Liver (tissue), 9 donors: ENCODE measurements around the gene C1QTNF3. TPM values are rescaled to one million over a fixed set of nuclear protein-coding genes. Genes with fewer than 3 reads are reported as not detected.

ENCODE experiments used
- DNase-seq: peaks from one replicate; pipeline ENCODE4 v3.0.0-alpha.2; 2017; ENCODE audit warnings: low spot score
- H3K27ac ChIP-seq, 2 donors: one replicate each; pipeline ENCODE4 v1.7.0; 2013; ENCODE audit warnings: inconsistent platforms in 2 of 2, low read length in 2 of 2, control low read depth in 1 of 2, low read depth in 1 of 2, mild to moderate bottlenecking in 1 of 2
- H3K27me3 ChIP-seq, 4 donors: one replicate each; pipeline versions ENCODE4 v1.6.1 to v1.7.0; 2013; ENCODE audit warnings: low read length in 3 of 4, inconsistent platforms in 1 of 4, mild to moderate bottlenecking in 1 of 4, moderate library complexity in 1 of 4; ENCODE audit not compliant: control insufficient read depth in 4 of 4, insufficient read depth in 4 of 4
- H3K36me3 ChIP-seq, 4 donors: one replicate each; pipeline versions ENCODE4 v1.6.1 to v1.7.0; 2013; ENCODE audit warnings: low read length in 3 of 4, mild to moderate bottlenecking in 3 of 4, low read depth in 1 of 4, moderate library complexity in 1 of 4; ENCODE audit not compliant: control insufficient read depth in 4 of 4, insufficient read depth in 3 of 4
- H3K4me1 ChIP-seq, 4 donors: one replicate each; pipeline versions ENCODE4 v1.6.1 to v1.7.0; 2013; ENCODE audit warnings: low read length in 3 of 4, mild to moderate bottlenecking in 3 of 4, moderate library complexity in 1 of 4; ENCODE audit not compliant: control insufficient read depth in 4 of 4, insufficient read depth in 4 of 4
- H3K4me3 ChIP-seq, 3 donors: one replicate each; pipeline versions ENCODE4 v1.6.1 to v1.7.0; 2013; ENCODE audit warnings: low read length in 3 of 3, control low read depth in 1 of 3, low read depth in 1 of 3, mild to moderate bottlenecking in 1 of 3
- H3K9ac ChIP-seq, 2 donors: one replicate each; pipeline ENCODE4 v1.7.0; 2013; ENCODE audit warnings: low read length in 2 of 2, mild to moderate bottlenecking in 2 of 2, moderate library complexity in 2 of 2, control low read depth in 1 of 2, low read depth in 1 of 2
- H3K9me3 ChIP-seq, 4 donors: one replicate each; pipeline versions ENCODE4 v1.6.1 to v1.7.0; 2013; ENCODE audit warnings: low read length in 3 of 4; ENCODE audit not compliant: control insufficient read depth in 4 of 4
- EGR1 ChIP-seq, 2 donors: IDR thresholded peaks; 2 replicates each; pipeline ENCODE4 v1.6.1; 2016 to 2018; ENCODE audit warnings: antibody characterized with exemption in 2 of 2, low read depth in 2 of 2
- GABPA ChIP-seq, 2 donors: IDR thresholded peaks in 1 of 2; conservative IDR thresholded peaks in 1 of 2; 2 replicates each; pipeline ENCODE4 v1.6.1; 2016; ENCODE audit warnings: antibody characterized with exemption in 2 of 2, mild to moderate bottlenecking in 1 of 2, moderate library complexity in 1 of 2
- HNF4A ChIP-seq, 2 donors: conservative IDR thresholded peaks; 2 replicates each; pipeline ENCODE4 v1.6.1; 2016; ENCODE audit warnings: antibody characterized with exemption in 2 of 2, mild to moderate bottlenecking in 2 of 2
- TAF1 ChIP-seq: conservative IDR thresholded peaks from 2 replicates; pipeline ENCODE4 v1.6.1; 2016; ENCODE audit warnings: antibody characterized with exemption, mild to moderate bottlenecking
- WGBS: extraction: QIAGEN DNeasy Blood & Tissue Kit; methylation state at CpG from one replicate; pipeline ENCODE4 v1.1.7; 2013; 5-methylcytosine and 5-hydroxymethylcytosine counted together
- polyA plus RNA-seq, 2 donors: library from polyadenylated mRNA; stranded (reverse) in 1 of 2; unstranded in 1 of 2; fragments of 200-250 nt in 1 of 2; fragments of >200 nt in 1 of 2; fragmentation: Nextera tagmentation in 1 of 2; extraction: Ambion mirVana in 1 of 2; gene quantifications; one replicate each; pipeline versions ENCODE4 v1.2.1 to v1.2.3, GENCODE V29; 2013 to 2015
- total RNA-seq, 2 donors: library from RNA; depleted of rRNA; stranded (reverse); fragments of >200 nt; gene quantifications; one replicate each; pipeline ENCODE4 v1.2.3, GENCODE V29; 2014
- TF ChIP-seq, protein P1 (sequence below): IDR thresholded peaks from 2 replicates; pipeline ENCODE4 v1.6.1; 2016; ENCODE audit warnings: antibody characterized with exemption, mild to moderate bottlenecking
- TF ChIP-seq, protein P2 (sequence below): IDR thresholded peaks from 2 replicates; pipeline ENCODE4 v1.6.1; 2016; ENCODE audit warnings: antibody characterized with exemption
- donor health status: healthy.
- donor health status: healthy.
- donor health status: healthy.
- donor health status: healthy.
- donor health status: healthy.

C1QTNF3 gene
- total and polyA plus RNA-seq, 4 donors: 0.81 to 6.2 (median 2.5) TPM

DNA sequence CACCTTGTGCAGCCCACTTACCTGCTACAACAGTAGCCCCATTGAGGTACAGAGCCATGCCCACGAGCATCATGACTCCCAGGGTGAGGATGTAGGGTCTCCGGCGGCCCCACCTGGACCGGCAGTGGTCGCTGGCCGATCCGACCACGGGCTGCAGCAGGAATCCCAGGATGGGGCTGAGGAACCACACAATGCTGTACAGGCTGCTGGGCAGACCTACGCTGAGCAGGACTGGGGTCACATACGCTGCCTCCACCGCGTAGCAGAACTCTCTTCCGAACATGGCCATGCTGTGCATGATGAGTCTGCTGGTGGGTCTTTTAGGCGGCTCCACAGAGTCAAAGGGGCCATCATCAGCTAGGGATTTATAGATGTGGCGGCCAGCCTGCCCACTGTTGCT is 58.8 kb downstream of the C1QTNF3 start:
- DNase-seq: no peak
- Histone ChIP-seq H3K9ac (no peak overlapping the region), H3K4me3 (no peak overlapping the region), H3K9me3 (no peaks in the 10 kb centered on the region), H3K27me3 (no peaks in the 10 kb centered on the region), H3K27ac (no peak overlapping the region), H3K36me3 (peaks cover 4 to 23% (median 21%) of the 10 kb centered on the region in 4 donors), H3K4me1 (peaks cover 0 to 13% (median 4%) of the 10 kb centered on the region in 4 donors)
- TF ChIP-seq GABPA (IDR thresholded peaks at IDR 0.05 in 1 of 2, conservative IDR thresholded peaks at IDR 0.05 in 1 of 2) (no peak), TAF1 (no peak)
- 97% methylated on average over 15 of the region's 15 CpGs for WGBS

DNA sequence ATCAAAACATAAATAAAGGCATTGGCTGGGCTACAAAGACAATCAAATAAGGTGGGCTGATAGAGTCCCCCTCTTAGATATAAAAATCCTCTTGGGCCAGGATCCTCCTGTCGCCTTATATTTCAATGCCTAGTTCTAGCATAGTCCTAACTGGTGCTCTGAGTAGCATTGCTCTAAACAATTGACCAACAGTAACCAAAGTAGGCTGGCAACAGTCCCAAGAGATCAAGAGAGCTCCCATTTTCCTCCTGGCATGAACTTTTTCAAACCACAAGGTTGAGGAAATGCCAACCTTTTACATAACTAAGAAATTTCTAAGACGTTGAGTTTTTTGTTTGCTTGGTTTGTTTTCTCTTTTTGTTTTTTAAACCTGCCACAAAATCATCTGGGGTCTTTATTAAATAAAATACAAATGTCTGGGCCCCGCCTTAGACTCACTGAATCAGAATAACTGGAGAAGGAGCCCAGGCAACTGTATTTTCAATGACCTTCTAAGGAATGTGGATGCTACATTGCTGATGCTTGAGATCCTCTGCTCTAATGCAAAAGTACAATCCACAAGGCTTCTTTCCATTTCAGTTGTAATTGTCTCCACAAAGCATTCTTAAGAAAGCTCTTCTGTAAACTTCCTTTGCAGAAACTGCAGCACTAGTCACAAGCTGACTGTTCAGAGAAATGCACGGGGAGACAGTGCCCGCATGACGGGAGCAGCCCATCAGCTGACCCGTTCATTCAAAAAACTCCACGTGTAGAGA is 61.4 kb downstream of the C1QTNF3 start:
- TF ChIP-seq EGR1 (IDR thresholded peaks at IDR 0.05; ENCODE audit: low read depth in 2 of 2): no peak
- TF ChIP-seq, protein P1, sequence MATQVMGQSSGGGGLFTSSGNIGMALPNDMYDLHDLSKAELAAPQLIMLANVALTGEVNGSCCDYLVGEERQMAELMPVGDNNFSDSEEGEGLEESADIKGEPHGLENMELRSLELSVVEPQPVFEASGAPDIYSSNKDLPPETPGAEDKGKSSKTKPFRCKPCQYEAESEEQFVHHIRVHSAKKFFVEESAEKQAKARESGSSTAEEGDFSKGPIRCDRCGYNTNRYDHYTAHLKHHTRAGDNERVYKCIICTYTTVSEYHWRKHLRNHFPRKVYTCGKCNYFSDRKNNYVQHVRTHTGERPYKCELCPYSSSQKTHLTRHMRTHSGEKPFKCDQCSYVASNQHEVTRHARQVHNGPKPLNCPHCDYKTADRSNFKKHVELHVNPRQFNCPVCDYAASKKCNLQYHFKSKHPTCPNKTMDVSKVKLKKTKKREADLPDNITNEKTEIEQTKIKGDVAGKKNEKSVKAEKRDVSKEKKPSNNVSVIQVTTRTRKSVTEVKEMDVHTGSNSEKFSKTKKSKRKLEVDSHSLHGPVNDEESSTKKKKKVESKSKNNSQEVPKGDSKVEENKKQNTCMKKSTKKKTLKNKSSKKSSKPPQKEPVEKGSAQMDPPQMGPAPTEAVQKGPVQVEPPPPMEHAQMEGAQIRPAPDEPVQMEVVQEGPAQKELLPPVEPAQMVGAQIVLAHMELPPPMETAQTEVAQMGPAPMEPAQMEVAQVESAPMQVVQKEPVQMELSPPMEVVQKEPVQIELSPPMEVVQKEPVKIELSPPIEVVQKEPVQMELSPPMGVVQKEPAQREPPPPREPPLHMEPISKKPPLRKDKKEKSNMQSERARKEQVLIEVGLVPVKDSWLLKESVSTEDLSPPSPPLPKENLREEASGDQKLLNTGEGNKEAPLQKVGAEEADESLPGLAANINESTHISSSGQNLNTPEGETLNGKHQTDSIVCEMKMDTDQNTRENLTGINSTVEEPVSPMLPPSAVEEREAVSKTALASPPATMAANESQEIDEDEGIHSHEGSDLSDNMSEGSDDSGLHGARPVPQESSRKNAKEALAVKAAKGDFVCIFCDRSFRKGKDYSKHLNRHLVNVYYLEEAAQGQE: no peak
- TF ChIP-seq, protein P2, sequence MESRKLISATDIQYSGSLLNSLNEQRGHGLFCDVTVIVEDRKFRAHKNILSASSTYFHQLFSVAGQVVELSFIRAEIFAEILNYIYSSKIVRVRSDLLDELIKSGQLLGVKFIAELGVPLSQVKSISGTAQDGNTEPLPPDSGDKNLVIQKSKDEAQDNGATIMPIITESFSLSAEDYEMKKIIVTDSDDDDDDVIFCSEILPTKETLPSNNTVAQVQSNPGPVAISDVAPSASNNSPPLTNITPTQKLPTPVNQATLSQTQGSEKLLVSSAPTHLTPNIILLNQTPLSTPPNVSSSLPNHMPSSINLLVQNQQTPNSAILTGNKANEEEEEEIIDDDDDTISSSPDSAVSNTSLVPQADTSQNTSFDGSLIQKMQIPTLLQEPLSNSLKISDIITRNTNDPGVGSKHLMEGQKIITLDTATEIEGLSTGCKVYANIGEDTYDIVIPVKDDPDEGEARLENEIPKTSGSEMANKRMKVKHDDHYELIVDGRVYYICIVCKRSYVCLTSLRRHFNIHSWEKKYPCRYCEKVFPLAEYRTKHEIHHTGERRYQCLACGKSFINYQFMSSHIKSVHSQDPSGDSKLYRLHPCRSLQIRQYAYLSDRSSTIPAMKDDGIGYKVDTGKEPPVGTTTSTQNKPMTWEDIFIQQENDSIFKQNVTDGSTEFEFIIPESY: no peak
- no peak overlapping the region for H3K9ac ChIP-seq
- no peak overlapping the region for H3K4me3 ChIP-seq
- no peak overlapping the region for H3K27ac ChIP-seq
- no peaks in the 10 kb centered on the region for H3K27me3 ChIP-seq
- H3K9me3 ChIP-seq: no peaks in the 10 kb centered on the region
- 84% methylated on average over 8 of the region's 8 CpGs for WGBS
- peaks cover under 1 to 9% (median 3%) of the 10 kb centered on the region in 4 donors for H3K36me3 ChIP-seq
- no peak for DNase-seq
- H3K4me1 ChIP-seq: peaks cover 0 to 13% (median 4%) of the 10 kb centered on the region in 4 donors

DNA sequence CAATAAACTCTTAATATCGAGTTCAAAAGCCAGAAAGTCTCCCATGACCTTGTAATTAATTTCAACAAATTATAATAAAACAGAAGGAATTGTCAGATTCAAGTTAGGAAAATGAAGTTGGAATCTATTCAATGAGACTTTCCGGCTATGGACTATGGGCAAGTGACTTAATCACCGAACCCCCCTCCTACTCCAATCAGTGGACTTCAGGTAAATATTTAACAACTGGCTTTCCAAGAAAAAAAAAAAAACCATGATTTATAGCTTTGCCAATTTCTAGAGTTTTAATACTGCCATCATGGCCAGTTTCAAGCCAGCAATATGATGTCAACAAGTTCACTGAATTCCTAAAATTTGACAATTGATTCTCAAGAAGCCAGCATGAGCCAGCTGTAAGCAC is 63.0 kb downstream of the C1QTNF3 start:
- TF ChIP-seq HNF4A (conservative IDR thresholded peaks at IDR 0.05): peak in 1 of 2 donors; percentile 23
- TF ChIP-seq, protein P2: no peak
- Histone ChIP-seq H3K4me3 (no peak overlapping the region), H3K27me3 (no peaks in the 10 kb centered on the region), H3K36me3 (peaks cover 0 to 6% (median 1%) of the 10 kb centered on the region in 4 donors), H3K27ac (no peak overlapping the region), H3K9ac (no peak overlapping the region), H3K9me3 (no peaks in the 10 kb centered on the region), H3K4me1 (peaks cover 0 to 12% (median 4%) of the 10 kb centered on the region in 4 donors)
- DNase-seq: no peak
- 41% methylated on average over 3 of the region's 3 CpGs for WGBS
